Placental epithelial cell (primary cell): ENCODE measurements around the gene GPR173. TPM values are rescaled to one million over a fixed set of nuclear protein-coding genes. Genes with fewer than 3 reads are reported as not detected.

ENCODE experiments used
- small RNA-seq: library from RNA; depleted of rRNA; stranded (forward); fragments of <200 nt; gene quantifications from one replicate; pipeline ENCODE3, GENCODE V24; 2012
- total RNA-seq: library from RNA; depleted of rRNA; stranded (reverse); fragments of >200 nt; gene quantifications from 2 replicates; pipeline ENCODE4 v1.2.3, GENCODE V29; 2012

GPR173 gene, protein sequence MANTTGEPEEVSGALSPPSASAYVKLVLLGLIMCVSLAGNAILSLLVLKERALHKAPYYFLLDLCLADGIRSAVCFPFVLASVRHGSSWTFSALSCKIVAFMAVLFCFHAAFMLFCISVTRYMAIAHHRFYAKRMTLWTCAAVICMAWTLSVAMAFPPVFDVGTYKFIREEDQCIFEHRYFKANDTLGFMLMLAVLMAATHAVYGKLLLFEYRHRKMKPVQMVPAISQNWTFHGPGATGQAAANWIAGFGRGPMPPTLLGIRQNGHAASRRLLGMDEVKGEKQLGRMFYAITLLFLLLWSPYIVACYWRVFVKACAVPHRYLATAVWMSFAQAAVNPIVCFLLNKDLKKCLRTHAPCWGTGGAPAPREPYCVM
- total RNA-seq, result 1.6 and 6.7 TPM in 2 replicates

DNA sequence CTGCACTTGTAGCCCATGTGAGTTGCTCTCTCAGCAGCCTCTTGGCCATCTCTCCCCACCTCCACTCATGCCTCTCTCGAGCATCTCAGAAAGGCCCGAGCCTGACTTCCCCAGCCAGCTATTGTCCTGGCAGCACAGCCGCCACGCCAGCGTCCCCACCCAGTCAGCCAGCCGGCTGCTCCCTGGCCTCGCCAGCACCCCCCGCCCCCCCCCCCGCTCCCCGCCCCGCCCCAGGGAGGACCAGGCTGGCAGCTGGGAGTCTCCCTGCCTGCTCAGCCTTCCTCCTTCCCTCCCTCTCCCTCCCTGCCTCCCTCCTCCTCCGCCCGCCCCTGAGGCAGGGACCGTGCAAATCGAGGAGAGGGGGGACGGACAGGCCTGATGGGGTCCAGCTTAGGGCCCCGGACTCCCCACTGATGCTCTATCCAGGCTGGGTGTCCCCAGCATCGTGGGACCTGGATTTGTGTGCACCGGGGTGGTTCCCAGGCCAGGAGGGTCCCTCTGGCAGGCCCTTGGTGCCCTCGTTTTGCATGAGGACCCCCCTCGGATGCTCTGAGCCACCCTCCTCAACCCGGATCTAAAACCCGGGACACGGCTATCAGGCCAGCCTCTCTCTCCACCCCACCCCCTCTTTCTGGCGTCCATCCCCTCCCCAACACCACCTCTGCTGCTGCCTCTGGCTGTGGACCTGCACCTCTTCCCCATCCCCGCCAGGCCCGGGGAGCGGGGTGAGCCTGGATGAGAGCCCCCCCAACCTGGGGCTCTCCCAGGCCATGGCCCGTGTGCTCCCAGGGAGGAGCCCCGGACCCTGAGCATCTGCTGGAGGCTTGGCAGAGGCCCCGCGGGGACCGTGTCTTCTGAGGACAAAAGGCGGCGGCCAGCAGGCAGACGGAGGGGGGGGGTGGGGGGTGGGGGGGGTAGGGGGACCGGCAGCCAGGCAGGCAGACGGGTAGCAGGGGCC is at the start of gene GPR173:
GPR173 (plus strand) TSS at position 621 of the 958 bp plus-strand sequence. CDS start 27,833 bp downstream, outside the sequence.

DNA sequence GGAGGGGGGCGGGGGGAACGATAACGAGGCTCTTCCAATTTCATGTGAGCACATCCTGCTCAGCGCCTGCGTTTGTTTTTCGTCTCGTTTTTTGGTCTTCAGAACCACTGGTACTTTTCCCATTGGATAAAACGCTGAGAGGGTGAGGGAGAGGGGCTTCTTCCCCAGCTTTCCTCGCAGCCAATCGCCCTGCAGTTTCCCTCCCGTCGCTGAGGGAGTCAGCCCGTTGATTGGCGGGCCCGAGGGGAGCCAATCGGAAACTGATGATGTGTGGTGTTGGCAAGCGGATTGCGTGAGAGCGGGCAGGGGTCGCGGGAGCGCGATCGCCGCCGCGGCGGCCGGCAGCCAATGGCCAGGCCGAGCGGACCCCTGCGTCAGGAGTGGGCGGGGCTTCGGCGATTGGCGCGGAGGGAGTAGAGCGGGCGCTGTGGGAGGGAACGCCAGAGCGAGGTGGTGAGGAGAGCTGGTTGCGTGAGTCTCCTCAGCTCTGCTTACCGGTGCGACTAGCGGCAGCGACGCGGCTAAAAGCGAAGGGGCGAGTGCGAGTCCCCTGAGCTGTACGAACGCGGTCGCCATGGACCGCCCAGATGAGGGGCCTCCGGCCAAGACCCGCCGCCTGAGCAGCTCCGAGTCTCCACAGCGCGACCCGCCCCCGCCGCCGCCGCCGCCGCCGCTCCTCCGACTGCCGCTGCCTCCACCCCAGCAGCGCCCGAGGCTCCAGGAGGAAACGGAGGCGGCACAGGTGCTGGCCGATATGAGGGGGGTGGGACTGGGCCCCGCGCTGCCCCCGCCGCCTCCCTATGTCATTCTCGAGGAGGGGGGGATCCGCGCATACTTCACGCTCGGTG is 33.6 kb downstream of the GPR173 start, which contains the start of gene TSPYL2:
TSPYL2 (plus strand) TSS at position 443 of the 848 bp plus-strand sequence; CDS start at position 575, 132 bp downstream.

DNA sequence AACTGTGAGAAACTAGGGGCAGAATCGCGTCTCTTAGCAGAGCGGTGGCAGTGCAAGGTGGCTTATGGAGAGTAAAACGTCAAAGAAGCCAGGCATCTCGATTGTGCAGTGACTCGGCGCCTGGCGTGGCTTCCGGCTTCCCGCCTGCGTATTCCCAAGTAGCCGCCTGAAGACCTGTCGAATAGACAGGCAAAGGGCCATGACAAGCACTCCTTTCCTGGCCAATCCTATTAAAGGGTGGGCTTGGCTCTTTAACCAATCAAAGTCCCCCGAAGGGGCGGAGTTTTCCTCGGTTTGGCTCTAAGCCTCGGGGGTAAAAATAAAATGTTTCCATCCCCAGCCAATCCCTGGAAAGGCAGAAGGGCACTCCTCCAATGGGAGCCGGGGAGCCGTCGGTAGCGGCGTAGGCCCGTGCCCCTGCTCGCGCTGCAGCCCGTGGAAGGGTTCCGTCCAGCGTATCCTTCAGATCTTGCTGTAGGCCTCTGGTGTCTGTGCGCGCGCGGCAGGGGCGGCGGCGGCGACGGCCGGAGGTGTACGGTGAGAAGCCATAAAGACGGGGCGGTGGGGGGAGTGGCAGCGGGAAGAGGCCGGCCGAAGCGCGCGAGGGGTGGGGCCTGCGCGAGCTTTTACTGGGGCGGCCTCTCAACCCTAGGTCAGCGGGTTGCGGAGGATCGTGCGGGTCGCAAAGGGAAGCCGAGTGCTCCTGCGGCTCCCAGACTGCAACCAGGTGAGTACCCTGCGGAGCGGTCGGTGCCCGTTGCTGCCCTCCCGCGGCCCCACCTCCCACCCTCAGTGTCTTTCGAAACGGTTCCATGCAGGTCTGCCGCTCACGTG is 45.4 kb downstream of the GPR173 start, which contains the start of gene KANTR:
KANTR (plus strand) TSS at position 395 of the 834 bp plus-strand sequence. CDS start 30,131 bp downstream, outside the sequence.

Small RNAs within 50 kb of the gene (small RNA-seq; reads per million reads assigned to genes)
- not detected for gene AL591212.2

Other genes starting within 250 kb of the GPR173 start
- gene XAGE5, start 237.5 kb upstream of the GPR173 start, total RNA-seq, result not detected in 2 replicates
- 0.54 TPM in 1 of 2 replicates, not detected in the other for gene XAGE3, start 180.7 kb upstream of the GPR173 start, total RNA-seq
- gene FAM156B, start 151.5 kb upstream of the GPR173 start, total RNA-seq, result 24.7 and 33.4 TPM in 2 replicates
- 23.6 and 30.6 TPM in 2 replicates for gene FAM156A, start 90.3 kb upstream of the GPR173 start, total RNA-seq
- gene TSPYL2, start 33.6 kb downstream of the GPR173 start, total RNA-seq, result 7.2 and 27.5 TPM in 2 replicates
- gene KANTR, start 45.4 kb downstream of the GPR173 start, total RNA-seq, result 5.2 and 13.3 TPM in 2 replicates
- gene KDM5C, start 176.4 kb downstream of the GPR173 start, total RNA-seq, result 150 and 168 TPM in 2 replicates
- 7.9 and 9.7 TPM in 2 replicates for gene IQSEC2, start 232.8 kb downstream of the GPR173 start, total RNA-seq